ENCODE measurements around the gene BCL2.

Gene BCL2

GRCh38 chr18:63284827-63285733 lies 34.5 kb downstream of the BCL2 start:
- no peak for DNase-seq

- no peak for DNase-seq
Measured at GRCh38 chr18:63284173-63284799, 35.3 kb downstream of the BCL2 start.

GRCh38 chr18:63283305-63284094 lies 36.1 kb downstream of the BCL2 start:
- no peak for DNase-seq

- no peak for DNase-seq
Measured at GRCh38 chr18:63282793-63283192, 36.8 kb downstream of the BCL2 start.

- no peak for DNase-seq
Measured at GRCh38 chr18:63273222-63273927, 46.2 kb downstream of the BCL2 start.

- no peak for DNase-seq
Measured at GRCh38 chr18:63272638-63273037, 46.9 kb downstream of the BCL2 start.

- no peak for DNase-seq
Measured at GRCh38 chr18:63271881-63272299, 47.7 kb downstream of the BCL2 start.

GRCh38 chr18:63271148-63271547 lies 48.4 kb downstream of the BCL2 start:
- no peak for DNase-seq

- DNase-seq, result no peak
Measured at GRCh38 chr18:63267975-63268721, 51.4 kb downstream of the BCL2 start.

- no peak for DNase-seq
Measured at GRCh38 chr18:63266888-63267790, 52.4 kb downstream of the BCL2 start.

- DNase-seq, result no peak
Measured at GRCh38 chr18:63265326-63265725, 54.2 kb downstream of the BCL2 start.

GRCh38 chr18:63264871-63265270 lies 54.7 kb downstream of the BCL2 start:
- no peak for DNase-seq

- DNase-seq, result no peak
Measured at GRCh38 chr18:63263444-63263843, 56.1 kb downstream of the BCL2 start.

- no peak for DNase-seq
Measured at GRCh38 chr18:63262369-63263335, 56.9 kb downstream of the BCL2 start.

GRCh38 chr18:63261029-63261428 lies 58.5 kb downstream of the BCL2 start:
- no peak for DNase-seq

- DNase-seq, result no peak
Measured at GRCh38 chr18:63260380-63260754, 59.2 kb downstream of the BCL2 start.

GRCh38 chr18:63259567-63260379 lies 59.8 kb downstream of the BCL2 start:
- no peak for DNase-seq

- no peak for DNase-seq
Measured at GRCh38 chr18:63258749-63259566, 60.6 kb downstream of the BCL2 start.

All from activated gamma-delta T cell treated with Interleukin-2 at 50 U/mL for 16 hours (primary cell).